Liver (tissue), 3 donors: ENCODE data around the gene AFAP1L2.

Source experiments
- ATF3 ChIP-seq: IDR thresholded peaks from 2 replicates; pipeline ENCODE4 v1.6.1; 2016; ENCODE audit warnings: antibody characterized with exemption
- CTCF ChIP-seq: fragments of 150-350 bp; IDR thresholded peaks from 2 replicates; pipeline ENCODE4 v1.5.1; 2017; ENCODE audit warnings: improper control_type of control experiment, low read depth, low read length; ENCODE audit not compliant: missing input control
- FOXA1 ChIP-seq: IDR thresholded peaks from 2 replicates; pipeline ENCODE4 v1.6.1; 2016; ENCODE audit warnings: antibody characterized with exemption
- GABPA ChIP-seq, 2 donors: IDR thresholded peaks in 1 of 2; conservative IDR thresholded peaks in 1 of 2; 2 replicates each; pipeline ENCODE4 v1.6.1; 2016; ENCODE audit warnings: antibody characterized with exemption in 2 of 2, mild to moderate bottlenecking in 1 of 2, moderate library complexity in 1 of 2
- HNF4A ChIP-seq, 2 donors: conservative IDR thresholded peaks; 2 replicates each; pipeline ENCODE4 v1.6.1; 2016; ENCODE audit warnings: antibody characterized with exemption in 2 of 2, mild to moderate bottlenecking in 2 of 2
- JUND ChIP-seq, 2 donors: IDR thresholded peaks; 2 replicates each; pipeline ENCODE4 v1.6.1; 2016; ENCODE audit warnings: antibody characterized with exemption in 2 of 2
- RAD21 ChIP-seq, 2 donors: IDR thresholded peaks; 2 replicates each; pipeline ENCODE4 v1.6.1; 2016; ENCODE audit warnings: antibody characterized with exemption in 2 of 2, mild to moderate bottlenecking in 2 of 2
- YY1 ChIP-seq: IDR thresholded peaks from 2 replicates; pipeline ENCODE4 v1.6.1; 2016; ENCODE audit warnings: antibody characterized with exemption, mild to moderate bottlenecking
- donor health status: healthy.
- donor health status: healthy.

DNA sequence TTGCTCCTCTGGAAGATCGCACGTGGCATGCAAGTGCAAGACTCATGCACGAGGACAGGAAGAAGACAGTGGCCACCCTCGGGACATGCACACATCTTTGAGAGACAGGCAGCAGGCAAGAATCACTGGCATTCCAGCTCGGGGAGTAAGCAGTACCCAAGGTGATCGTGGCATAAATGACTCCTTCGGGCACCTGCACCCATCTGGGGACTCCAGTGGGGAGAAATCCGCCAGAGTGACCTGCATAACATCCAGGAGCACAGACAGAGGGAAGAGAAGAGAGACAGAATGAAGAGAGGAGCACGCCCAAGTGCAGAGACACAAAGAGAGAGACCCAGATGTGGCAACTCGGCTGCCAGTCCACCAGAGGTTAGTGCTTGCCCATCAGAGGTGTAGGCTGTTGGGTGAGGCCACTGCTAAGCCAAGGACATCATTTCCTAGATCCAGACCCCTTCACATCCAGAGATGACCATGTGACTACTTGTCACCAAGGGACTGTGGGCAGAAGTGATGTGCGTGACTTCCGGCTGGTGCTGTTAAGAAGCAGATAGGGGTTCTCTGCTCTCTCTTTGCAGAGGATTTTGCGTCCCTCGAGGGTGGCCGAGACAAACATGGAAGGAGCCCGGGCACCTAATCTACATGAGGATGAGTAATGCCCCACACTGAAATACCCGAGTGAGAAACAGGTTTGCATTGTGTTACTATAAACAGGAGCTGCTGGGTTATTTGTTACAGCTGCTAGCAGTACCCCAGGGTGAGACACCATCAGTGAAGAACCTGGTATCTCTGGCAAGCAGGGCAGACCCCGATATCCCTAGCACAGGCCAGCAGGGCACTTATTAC is 84.7 kb downstream of the AFAP1L2 start:
- TF ChIP-seq CTCF (no peak), JUND (IDR thresholded peaks at IDR 0.05) (no peak), YY1 (no peak), FOXA1 (no peak), GABPA (IDR thresholded peaks at IDR 0.05 in 1 of 2, conservative IDR thresholded peaks at IDR 0.05 in 1 of 2) (no peak), RAD21 (IDR thresholded peaks at IDR 0.05) (no peak), HNF4A (conservative IDR thresholded peaks at IDR 0.05) (no peak), ATF3 (no peak)
